Fibroblast of the aortic adventitia (primary cell): Measurements from ENCODE around the gene FHIP1B. TPM values are rescaled to one million over a fixed set of nuclear protein-coding genes. Genes with fewer than 3 reads are reported as not detected.

Experiments used
- DNase-seq: peaks from one replicate; pipeline ENCODE4 v3.0.0-alpha.2; 2010; ENCODE audit warnings: low read depth
- H3K4me3 ChIP-seq: 2 replicates; pipeline ENCODE4 v1.5.1; 2011; ENCODE audit warnings: low read depth, mild to moderate bottlenecking, control low read depth, low read length, moderate library complexity
- CTCF ChIP-seq: IDR thresholded peaks from 2 replicates; pipeline ENCODE4 v1.5.1; 2011; ENCODE audit warnings: mild to moderate bottlenecking, low read length, control low read depth, inconsistent platforms; ENCODE audit not compliant: insufficient read depth
- total RNA-seq: library from RNA; depleted of rRNA; stranded (reverse); fragments of >200 nt; gene quantifications from 2 replicates; pipeline ENCODE4 v1.2.3, GENCODE V29; 2012; ENCODE audit warnings: low replicate concordance

Gene FHIP1B
- total RNA-seq, 1 donor: 15.6 TPM

GRCh38 chr11:6228520-6228919 lies 5.9 kb downstream of the FHIP1B start:
- DNase-seq: no peak
- H3K4me3 ChIP-seq: no peak overlapping the region
- no peak for TF ChIP-seq CTCF

- TF ChIP-seq CTCF: no peak
- no peak for DNase-seq
- H3K4me3 ChIP-seq: no peak overlapping the region
These were observed 8.5 kb downstream of the FHIP1B start for GRCh38 chr11:6225896-6226295.

GRCh38 chr11:6225024-6225423 lies 9.4 kb downstream of the FHIP1B start:
- DNase-seq: peak; percentile 22
- no peak for TF ChIP-seq CTCF
- H3K4me3 ChIP-seq: no peak overlapping the region

GRCh38 chr11:6224421-6224820 lies 10.0 kb downstream of the FHIP1B start:
- TF ChIP-seq CTCF: no peak
- no peak for DNase-seq
- H3K4me3 ChIP-seq: no peak overlapping the region

- no peak for DNase-seq
- no peak for TF ChIP-seq CTCF
- no peak overlapping the region for H3K4me3 ChIP-seq
These were observed 10.6 kb downstream of the FHIP1B start for GRCh38 chr11:6223854-6224253.

GRCh38 chr11:6219359-6219758 lies 15.1 kb downstream of the FHIP1B start:
- DNase-seq: peak; percentile 93
- no peak for TF ChIP-seq CTCF
- no peak overlapping the region for H3K4me3 ChIP-seq

- no peak overlapping the region for H3K4me3 ChIP-seq
- no peak for TF ChIP-seq CTCF
- DNase-seq: no peak
These were observed 16.7 kb downstream of the FHIP1B start for GRCh38 chr11:6217722-6218121.
